ENCODE results near the gene MACROD1.

The MACROD1 gene

DNA sequence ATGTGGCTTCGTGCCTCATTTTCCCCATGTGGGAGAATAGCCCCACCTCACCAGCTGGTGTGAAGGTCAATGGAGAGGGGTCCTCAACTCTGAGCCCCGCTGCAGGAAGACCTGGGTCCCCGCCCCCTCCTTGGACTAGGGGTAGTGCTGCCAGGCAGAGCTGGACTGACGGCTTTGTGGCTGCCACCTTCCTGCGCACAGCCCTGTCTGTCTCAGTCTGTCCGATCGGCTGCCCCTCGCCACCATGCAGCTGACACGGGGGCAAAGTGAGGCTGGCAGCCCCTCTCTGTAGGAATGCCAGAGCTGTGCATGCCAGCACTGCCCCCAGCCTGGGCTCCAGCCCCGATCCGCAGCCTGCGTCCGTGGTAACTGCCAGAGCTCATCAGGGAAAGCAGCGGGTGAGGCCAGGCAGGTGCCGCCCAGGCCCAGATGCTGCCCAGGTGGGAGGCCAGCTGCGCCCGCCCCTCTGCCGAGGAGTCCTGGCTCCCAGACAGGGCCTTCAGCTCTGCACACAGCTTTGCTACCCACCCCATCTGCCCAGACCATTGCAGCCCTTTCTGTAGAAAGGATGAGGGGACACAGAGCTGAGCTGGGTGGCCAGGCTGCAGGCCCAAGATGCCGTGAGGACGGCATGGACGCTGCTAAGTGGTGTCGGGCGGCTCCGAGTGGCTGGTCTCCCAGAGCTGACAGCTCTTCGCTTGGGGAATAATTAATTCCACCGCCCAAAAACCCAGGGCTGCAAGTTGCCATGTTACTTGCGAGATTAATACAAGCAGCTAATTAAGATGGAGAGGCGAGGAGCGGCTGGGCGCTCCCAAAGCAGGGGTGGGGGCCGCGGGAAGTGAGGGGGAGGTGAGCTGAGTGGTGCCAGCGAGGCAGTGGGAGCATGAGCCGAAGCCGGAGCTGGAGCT is 149.7 kb downstream of the MACROD1 start:
- H3K4me3 ChIP-seq (ENCODE audit: low read depth, low read length), result no peak overlapping the region
- TF ChIP-seq, protein P1, sequence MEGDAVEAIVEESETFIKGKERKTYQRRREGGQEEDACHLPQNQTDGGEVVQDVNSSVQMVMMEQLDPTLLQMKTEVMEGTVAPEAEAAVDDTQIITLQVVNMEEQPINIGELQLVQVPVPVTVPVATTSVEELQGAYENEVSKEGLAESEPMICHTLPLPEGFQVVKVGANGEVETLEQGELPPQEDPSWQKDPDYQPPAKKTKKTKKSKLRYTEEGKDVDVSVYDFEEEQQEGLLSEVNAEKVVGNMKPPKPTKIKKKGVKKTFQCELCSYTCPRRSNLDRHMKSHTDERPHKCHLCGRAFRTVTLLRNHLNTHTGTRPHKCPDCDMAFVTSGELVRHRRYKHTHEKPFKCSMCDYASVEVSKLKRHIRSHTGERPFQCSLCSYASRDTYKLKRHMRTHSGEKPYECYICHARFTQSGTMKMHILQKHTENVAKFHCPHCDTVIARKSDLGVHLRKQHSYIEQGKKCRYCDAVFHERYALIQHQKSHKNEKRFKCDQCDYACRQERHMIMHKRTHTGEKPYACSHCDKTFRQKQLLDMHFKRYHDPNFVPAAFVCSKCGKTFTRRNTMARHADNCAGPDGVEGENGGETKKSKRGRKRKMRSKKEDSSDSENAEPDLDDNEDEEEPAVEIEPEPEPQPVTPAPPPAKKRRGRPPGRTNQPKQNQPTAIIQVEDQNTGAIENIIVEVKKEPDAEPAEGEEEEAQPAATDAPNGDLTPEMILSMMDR (IDR thresholded peaks at IDR 0.05; ENCODE audit: low read depth, low read length, missing control alignments), result no peak
- DNase-seq (ENCODE audit: low read depth), result no peak

GRCh38 chr11:64015510-64015909 is 150.4 kb downstream of the MACROD1 start:
- TF ChIP-seq, protein P1 (IDR thresholded peaks at IDR 0.05; ENCODE audit: low read depth, low read length, missing control alignments), result no peak
- no peak for DNase-seq (ENCODE audit: low read depth)
- H3K4me3 ChIP-seq (ENCODE audit: low read depth, low read length), result no peak overlapping the region

GRCh38 chr11:64014356-64014755 is 151.6 kb downstream of the MACROD1 start:
- no peak for DNase-seq (ENCODE audit: low read depth)
- TF ChIP-seq, protein P1 (IDR thresholded peaks at IDR 0.05; ENCODE audit: low read depth, low read length, missing control alignments), result no peak
- H3K4me3 ChIP-seq (ENCODE audit: low read depth, low read length), result no peak overlapping the region

DNA sequence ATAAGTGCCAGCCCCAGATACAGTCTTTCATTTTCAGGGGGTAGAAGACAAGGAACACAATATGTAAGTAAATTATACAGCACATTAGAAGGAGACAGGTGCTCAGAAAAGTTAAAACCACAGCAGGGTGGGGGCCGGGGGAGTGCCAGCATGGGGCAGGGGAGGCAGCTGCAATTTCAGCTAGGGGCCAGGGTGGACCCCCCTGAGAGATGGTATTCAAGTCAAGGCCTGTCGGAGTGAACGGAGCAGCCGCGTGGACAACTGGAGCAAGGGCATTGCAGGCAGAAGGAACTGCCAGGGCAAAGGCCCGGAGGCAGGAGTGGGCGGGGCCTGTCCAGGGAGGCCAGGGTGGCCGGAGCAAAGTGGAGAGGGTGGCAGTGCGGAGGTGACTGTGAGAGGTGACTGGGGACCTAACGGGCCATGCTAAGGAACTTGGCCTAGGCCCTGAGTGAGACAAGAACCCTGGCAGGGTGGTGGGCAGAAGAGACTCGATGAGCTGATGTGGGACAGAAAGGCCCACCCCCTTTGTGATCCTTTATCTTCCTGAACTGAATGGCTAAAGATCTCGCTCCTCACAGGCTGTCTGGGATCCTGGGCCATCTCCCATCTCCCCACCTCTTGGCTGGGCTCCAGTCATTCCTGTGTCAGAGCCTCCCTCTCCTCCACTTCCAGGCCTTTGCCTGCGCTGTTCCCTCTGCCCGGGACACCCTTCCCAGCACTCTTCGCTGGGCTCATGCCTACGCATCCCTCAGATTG is 152.6 kb downstream of the MACROD1 start:
- TF ChIP-seq, protein P1 (IDR thresholded peaks at IDR 0.05; ENCODE audit: low read depth, low read length, missing control alignments), result no peak
- DNase-seq (ENCODE audit: low read depth), result no peak
- H3K4me3 ChIP-seq (ENCODE audit: low read depth, low read length), result no peak overlapping the region

DNA sequence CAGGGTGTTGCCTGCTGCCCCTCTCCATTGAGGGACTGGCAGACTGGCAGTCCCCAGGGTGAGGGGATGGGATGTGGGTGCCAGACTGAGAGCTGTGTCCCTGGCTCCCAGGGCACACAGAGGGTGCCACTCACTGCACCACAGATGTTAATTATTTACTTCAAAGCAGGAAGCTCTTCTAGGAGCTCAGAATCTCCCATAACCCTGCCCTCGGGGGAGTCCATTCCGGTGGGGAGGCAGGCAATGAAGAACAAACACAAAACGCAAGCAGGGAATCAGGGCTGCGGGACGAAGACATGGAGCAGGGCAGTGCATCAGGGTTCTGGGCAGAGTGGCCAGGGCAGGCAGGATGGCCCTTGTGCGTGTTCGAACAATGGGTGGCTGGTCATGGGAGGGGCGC is 154.5 kb downstream of the MACROD1 start:
- H3K4me3 ChIP-seq (ENCODE audit: low read depth, low read length), result no peak overlapping the region
- no peak for DNase-seq (ENCODE audit: low read depth)
- TF ChIP-seq, protein P1 (IDR thresholded peaks at IDR 0.05; ENCODE audit: low read depth, low read length, missing control alignments), result no peak

DNA sequence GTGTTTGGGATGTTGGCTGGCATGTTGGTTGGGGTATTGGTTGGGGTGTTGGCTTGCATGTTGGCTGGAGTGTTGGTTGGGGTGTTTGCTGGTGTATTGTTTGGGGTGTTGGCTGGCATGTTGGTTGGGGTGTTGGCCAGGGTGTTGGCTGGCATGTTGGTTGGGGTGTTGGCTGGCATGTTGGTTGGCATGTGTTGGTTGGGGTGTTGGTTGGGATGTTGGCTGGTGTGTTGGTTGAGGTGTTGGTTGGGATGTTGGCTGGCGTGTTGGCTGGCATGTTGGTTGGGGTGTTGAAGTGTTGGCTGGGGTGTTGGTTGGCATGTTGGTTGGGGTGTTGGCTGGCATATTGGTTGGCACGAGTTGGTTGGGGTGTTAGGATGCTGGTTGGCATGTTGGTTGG is 155.1 kb downstream of the MACROD1 start:
- TF ChIP-seq, protein P1 (IDR thresholded peaks at IDR 0.05; ENCODE audit: low read depth, low read length, missing control alignments), result no peak

More for the DNA sequence above, 155.1 kb downstream of the MACROD1 start:
- no peak overlapping the region for H3K4me3 ChIP-seq (ENCODE audit: low read depth, low read length)
- DNase-seq (ENCODE audit: low read depth), result no peak
